T-helper 2 cell treated with Interferon-gamma antibody and Interleukin-4, amounts not matched to agents 5 μg/mL and 100 μg/mL, for 36 hours (primary cell): ENCODE data around the gene AKT2.

Experiments
- DNase-seq: peaks from one replicate; pipeline ENCODE4 v3.0.0; 2021; ENCODE audit warnings: low spot score
- H3K27ac Mint-ChIP-seq: one replicate; pipeline ENCODE4 v1.8.0; 2021; ENCODE audit warnings: mild to moderate bottlenecking, mixed read lengths
- H3K27me3 Mint-ChIP-seq: one replicate; pipeline ENCODE4 v1.8.0; 2021; ENCODE audit warnings: low read depth, mixed read lengths
- H3K36me3 Mint-ChIP-seq: one replicate; pipeline ENCODE4 v1.8.0; 2021; ENCODE audit warnings: low read depth, mixed read lengths
- H3K4me1 Mint-ChIP-seq: one replicate; pipeline ENCODE4 v1.8.0; 2021; ENCODE audit warnings: low read depth, mixed read lengths
- H3K4me3 Mint-ChIP-seq: one replicate; pipeline ENCODE4 v1.8.0; 2022; ENCODE audit warnings: mild to moderate bottlenecking, moderate library complexity, mixed read lengths
- H3K9me3 Mint-ChIP-seq: one replicate; pipeline ENCODE4 v1.8.0; 2021; ENCODE audit warnings: mixed read lengths

Gene AKT2

DNA sequence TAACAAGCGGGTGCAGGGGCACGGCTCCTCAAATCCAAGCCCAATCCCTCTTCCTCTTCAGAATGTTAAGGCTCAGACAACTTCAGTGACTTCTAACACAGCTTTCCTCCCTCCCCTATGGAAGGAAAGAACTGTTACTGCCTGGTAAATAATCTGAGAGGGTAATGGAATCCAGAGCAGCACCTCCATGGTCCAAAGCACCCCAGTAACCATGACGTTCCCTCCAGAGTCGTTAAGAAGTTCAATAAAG lies 969 bp downstream of the AKT2 start:
- H3K4me3 Mint-ChIP-seq: peak overlapping the region; percentile 93
- H3K27ac Mint-ChIP-seq: peak overlapping the region; percentile 95
- DNase-seq: no peak
- H3K4me1 Mint-ChIP-seq: peaks cover 35% of the 10 kb centered on the region
- H3K9me3 Mint-ChIP-seq: no peaks in the 10 kb centered on the region
- no peaks in the 10 kb centered on the region for H3K27me3 Mint-ChIP-seq
- peaks cover 3% of the 10 kb centered on the region for H3K36me3 Mint-ChIP-seq

DNA sequence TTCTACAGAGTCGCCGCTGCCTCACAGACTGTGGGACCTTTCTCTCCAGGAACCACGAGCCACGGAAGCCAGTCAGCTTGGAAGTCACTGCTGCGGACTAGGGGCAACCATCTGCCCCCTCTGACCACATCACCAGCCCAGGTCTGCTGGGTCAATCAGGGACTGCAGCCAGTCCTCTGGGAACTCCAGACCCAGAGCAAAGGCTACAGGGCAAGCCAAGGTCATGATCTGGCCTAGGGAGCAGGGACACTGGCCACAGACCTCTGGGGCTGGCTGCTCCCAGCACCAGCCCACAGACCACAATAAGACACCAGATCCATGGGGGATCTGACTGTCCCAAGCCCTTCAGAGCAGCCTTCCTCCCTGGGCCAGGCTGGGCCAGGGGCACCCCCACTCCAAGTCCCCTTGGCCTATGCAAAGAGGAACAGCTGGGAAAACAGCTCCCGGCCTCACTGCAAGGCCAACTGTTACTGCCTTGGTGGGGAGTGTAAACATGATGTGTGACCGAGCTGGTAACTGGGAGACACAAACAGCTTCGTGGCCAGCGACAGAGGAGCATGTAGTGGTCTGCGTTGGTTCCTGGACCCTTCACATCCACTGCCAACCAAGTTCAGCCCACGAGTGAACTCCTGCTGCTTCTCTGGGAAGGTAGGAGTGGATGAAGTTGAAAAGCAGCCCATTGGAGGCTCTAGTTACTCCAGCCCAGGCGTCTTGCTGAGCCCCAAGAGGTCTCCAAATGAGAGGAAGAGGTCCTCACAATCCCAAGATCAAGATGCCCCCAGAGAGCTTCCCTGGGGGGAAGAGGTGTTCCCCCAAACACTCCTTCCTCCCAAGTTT lies 1.5 kb downstream of the AKT2 start:
- H3K36me3 Mint-ChIP-seq: peaks cover 3% of the 10 kb centered on the region
- H3K4me3 Mint-ChIP-seq: peak overlapping the region; percentile 93
- no peaks in the 10 kb centered on the region for H3K27me3 Mint-ChIP-seq
- no peak for DNase-seq
- peak overlapping the region; percentile 95 for H3K27ac Mint-ChIP-seq
- no peaks in the 10 kb centered on the region for H3K9me3 Mint-ChIP-seq
- H3K4me1 Mint-ChIP-seq: peaks cover 35% of the 10 kb centered on the region

DNA sequence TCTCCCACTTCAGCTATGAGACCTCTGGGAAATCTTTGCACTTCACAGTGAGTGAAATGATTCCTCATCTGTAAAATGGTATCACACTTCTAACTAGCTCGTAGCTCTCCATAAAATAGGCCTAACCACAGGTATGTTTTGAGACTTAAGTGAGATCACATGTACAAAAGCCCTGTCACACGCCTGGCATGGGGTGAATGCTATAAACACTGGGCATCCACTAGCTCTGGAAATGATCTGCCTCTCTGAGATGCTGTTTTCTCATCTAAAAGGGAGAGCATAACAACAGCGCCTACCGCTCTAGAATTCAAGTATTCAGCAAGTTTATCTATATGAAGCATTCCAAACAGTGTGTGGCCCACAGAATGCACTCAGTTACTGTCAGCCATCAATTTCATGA lies 2.2 kb downstream of the AKT2 start:
- peaks cover 37% of the 10 kb centered on the region for H3K4me1 Mint-ChIP-seq
- no peaks in the 10 kb centered on the region for H3K9me3 Mint-ChIP-seq
- DNase-seq: no peak
- H3K27ac Mint-ChIP-seq: peak overlapping the region; percentile 95
- no peaks in the 10 kb centered on the region for H3K27me3 Mint-ChIP-seq
- peaks cover 3% of the 10 kb centered on the region for H3K36me3 Mint-ChIP-seq
- H3K4me3 Mint-ChIP-seq: peak overlapping the region; percentile 93

DNA sequence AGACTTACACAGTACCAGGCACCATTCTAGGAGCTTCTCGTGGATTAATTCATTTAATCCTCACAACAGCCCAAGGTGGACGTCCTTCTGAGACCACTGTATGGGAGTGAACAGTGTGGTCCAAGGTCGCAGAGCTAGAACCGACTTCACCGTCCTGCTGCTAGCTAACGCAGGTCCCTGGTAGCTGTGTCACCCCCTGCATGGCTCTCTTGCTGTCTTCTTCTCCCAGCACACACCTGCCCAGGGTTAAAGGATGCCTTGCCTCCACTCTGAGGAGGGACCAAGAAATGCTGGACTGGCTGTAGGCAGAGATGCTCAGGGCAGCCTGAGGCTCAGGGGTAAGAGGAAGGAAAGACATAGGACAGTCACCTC lies 3.0 kb downstream of the AKT2 start:
- DNase-seq: no peak
- Mint-ChIP-seq H3K27me3 (no peaks in the 10 kb centered on the region), H3K27ac (peak overlapping the region; percentile 45), H3K36me3 (peaks cover 3% of the 10 kb centered on the region), H3K9me3 (no peaks in the 10 kb centered on the region), H3K4me1 (peaks cover 41% of the 10 kb centered on the region), H3K4me3 (no peak overlapping the region)

DNA sequence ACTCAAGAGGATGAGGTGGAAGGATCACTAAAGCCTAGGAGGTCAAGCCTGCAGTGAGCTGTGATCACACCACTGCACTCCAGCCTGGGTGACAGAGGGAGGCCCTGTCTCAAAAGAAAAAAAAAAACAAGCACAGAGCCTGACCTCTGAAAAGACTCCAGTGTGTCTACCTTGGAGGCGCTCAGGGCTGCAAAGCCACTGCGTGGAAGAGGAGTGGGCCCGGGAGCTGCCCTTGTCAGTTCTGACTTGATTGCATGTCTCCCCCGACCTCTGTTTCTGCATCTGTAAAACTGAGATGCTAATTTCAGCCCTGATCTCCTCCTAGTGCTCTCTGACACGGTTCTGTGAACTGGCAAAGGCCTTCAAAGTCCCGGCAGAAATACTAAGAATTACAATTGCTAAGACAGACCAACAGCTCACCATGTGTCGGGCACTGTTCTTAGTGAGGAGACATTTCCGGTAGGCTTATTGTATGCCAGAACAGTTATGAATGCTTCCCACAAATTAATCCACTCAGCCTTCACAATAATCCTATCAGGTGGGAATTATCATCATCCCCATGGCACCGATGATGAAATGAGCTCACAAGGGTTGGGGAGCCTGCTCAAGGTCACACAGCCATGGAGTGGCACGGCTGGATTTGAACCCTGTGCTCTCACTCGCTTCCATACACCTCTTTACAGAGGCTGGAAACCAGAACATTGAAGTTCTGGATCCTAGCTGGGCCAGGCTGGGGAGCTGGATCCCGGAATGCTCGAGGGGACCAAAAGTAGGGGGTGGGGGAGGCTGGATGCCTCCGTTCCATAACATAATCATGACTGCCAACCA lies 3.5 kb downstream of the AKT2 start:
- no peaks in the 10 kb centered on the region for H3K27me3 Mint-ChIP-seq
- no peaks in the 10 kb centered on the region for H3K9me3 Mint-ChIP-seq
- peaks cover 3% of the 10 kb centered on the region for H3K36me3 Mint-ChIP-seq
- no peak overlapping the region for H3K4me3 Mint-ChIP-seq
- no peak for DNase-seq
- no peak overlapping the region for H3K27ac Mint-ChIP-seq
- H3K4me1 Mint-ChIP-seq: peaks cover 37% of the 10 kb centered on the region

DNA sequence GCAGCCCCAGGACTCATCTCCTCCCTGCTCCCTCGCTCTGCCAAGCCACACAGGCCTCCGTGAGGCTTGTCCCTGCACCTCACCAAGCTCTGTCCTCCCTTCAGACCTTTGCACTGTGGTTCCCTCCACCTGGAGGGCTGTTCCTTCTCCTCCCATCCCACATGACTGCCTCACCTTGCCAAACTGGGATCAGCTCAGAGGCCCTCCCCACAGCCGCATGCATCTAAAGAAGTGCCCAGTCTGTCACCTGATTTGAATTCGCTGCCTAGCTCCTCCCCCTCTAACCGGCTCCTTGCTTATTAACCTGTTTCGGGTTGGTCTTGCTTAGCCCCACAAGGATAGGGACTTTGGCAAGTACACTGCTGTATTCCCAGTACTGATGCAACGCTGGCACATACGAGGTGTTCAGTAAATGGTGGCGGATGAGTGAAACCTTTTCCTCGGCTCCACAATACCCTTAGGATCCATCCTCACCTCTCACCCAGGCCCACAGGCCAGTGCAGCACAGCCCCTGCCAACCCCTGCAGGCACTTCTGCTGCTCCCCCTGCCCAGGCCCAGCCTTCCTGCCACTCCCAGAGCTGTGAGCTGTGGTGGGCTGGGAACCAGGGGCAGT lies 4.4 kb downstream of the AKT2 start:
- H3K4me1 Mint-ChIP-seq: peaks cover 34% of the 10 kb centered on the region
- no peak for DNase-seq

DNA sequence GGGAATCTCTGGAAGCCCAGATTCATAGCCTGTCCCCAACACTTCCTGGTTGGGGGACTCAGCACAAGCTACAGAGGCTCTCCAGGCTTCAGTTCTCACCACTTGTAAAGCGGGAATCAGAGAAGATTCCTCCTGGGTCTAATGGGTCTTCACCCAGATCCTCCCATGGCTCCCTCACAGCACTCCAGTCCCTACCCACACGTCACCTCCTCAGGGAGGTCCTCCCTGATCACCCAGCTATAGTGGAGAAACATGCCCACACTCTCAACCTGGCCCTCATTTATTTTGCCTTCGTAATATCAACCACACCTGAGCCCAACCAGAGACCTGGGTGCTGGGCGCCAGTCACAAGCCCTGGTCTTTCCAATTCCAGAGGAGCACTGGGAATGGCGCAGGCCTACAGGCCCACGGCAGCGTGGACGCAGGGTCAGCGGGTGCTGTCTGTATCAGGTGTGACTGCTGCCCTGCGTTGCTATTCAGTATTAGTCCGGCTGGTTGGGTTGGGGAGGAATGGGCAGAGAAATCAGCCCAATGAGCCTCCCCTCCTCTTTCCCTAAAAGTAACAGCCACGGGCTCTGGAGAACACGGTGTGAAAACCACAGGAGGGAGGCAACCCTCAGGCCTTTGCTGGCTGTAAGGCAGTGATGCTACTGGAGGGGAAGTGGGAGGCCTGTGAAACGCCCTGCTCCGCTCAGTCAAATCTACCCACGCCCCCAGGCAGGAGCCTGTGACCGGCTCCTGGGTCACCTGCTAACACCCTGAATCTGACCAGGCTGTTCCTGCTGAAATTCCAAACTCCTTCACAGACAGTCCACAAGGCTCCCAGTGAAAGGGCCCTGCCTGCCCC lies 5.2 kb downstream of the AKT2 start:
- Mint-ChIP-seq H3K9me3 (no peaks in the 10 kb centered on the region), H3K4me3 (peak overlapping the region; percentile 43), H3K27me3 (no peaks in the 10 kb centered on the region), H3K36me3 (peaks cover 3% of the 10 kb centered on the region), H3K4me1 (peaks cover 35% of the 10 kb centered on the region), H3K27ac (peak overlapping the region; percentile 52)
- no peak for DNase-seq

More for the DNA sequence above, 4.4 kb downstream of the AKT2 start:
- Mint-ChIP-seq H3K36me3 (peaks cover 3% of the 10 kb centered on the region), H3K9me3 (no peaks in the 10 kb centered on the region), H3K27ac (no peak overlapping the region), H3K4me3 (peak overlapping the region; percentile 43), H3K27me3 (no peaks in the 10 kb centered on the region)

DNA sequence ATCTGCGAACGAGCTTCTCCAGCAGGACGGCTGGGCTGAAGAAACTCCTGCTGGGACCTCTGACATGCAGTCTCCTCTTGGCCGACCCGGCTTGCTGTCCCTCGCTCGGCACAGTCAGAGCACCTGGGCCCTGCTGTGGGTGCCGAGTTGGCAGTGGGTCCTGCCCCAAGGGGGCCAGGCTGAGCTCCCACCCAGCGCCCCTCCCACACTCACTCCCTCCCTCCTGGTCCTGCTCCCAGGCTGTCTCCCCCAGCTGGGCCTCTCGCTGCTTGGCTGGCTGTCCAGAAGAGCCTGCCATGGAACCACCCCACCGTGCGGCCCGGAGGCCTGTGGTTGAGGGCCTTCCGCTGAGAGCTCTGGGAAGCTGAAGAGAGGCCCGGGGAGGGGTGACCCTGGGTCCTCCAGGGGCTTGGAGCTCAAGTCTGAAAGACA lies 6.0 kb downstream of the AKT2 start:
- DNase-seq: no peak
- Mint-ChIP-seq H3K4me3 (no peak overlapping the region), H3K27ac (no peak overlapping the region), H3K9me3 (no peaks in the 10 kb centered on the region), H3K4me1 (peaks cover 40% of the 10 kb centered on the region), H3K27me3 (no peaks in the 10 kb centered on the region), H3K36me3 (peaks cover 2% of the 10 kb centered on the region)

DNA sequence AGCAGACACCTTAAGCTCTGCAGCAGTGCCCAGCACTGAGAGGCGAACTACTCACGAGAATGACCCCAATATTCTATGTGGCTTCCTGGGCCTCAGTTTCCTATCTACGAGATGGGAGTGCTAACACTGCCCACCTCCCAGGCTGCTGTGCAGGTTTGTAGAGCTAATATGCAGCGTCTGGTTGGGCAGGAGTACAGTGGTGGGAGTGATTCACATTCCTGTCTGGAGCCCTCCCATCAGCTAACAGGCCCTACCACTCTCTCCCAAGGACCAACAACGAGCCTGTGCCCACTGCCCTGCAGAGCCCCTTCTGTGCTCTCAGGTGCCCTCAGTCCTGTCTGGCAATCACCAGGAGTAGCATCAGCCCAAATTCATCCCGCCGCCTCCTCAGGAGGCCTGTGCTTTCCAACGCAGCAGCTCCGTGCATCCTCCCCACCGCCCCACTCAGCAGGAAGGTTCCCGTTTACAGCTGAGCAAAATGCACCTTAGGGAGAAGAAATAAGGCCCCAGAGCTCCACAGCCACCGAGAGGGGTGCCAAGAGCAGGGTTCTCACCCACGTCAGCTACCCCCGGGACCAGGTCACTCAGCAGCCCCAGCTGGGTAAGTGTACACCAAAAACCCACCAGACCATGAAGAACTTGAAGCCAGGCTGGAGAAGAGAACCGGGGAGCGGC lies 6.6 kb downstream of the AKT2 start:
- Mint-ChIP-seq H3K4me1 (peaks cover 40% of the 10 kb centered on the region), H3K27ac (no peak overlapping the region), H3K4me3 (no peak overlapping the region), H3K9me3 (no peaks in the 10 kb centered on the region), H3K36me3 (peaks cover 2% of the 10 kb centered on the region), H3K27me3 (no peaks in the 10 kb centered on the region)
- DNase-seq: no peak

DNA sequence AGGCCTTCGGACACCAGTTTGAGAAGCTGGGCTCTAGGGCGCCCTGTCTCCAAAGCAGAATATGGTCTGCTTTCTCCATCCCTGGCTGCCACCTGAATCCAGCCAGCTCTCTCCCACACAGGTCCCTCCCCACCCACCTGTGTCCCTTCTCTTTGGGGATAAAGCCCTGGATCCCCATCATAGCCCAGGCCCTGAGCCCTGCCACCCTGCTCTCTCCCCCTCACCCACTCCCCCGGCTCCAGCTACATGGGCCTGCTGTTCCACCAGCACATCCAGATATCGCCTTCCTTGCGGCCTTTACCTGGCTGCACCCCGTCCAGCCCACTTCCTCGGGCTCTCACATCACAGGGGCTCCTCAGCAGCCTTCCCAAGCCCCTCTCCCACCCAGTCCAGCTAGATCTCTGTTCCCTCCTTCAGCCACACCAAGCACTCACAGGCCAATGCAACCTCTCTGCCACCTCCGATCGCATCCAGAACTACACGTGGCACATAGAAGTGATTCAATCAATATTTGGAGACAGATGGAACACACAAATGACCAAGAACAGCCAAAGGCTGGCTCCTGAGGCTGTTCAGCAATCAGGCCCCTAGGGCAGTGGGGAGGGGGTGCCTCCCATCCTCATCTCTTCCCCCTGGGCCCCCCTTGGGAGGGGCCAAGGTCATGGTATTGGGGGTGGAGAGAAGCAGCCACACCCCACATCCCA lies 7.6 kb downstream of the AKT2 start:
- Mint-ChIP-seq H3K4me3 (no peak overlapping the region), H3K27ac (peak overlapping the region; percentile 16)

DNA sequence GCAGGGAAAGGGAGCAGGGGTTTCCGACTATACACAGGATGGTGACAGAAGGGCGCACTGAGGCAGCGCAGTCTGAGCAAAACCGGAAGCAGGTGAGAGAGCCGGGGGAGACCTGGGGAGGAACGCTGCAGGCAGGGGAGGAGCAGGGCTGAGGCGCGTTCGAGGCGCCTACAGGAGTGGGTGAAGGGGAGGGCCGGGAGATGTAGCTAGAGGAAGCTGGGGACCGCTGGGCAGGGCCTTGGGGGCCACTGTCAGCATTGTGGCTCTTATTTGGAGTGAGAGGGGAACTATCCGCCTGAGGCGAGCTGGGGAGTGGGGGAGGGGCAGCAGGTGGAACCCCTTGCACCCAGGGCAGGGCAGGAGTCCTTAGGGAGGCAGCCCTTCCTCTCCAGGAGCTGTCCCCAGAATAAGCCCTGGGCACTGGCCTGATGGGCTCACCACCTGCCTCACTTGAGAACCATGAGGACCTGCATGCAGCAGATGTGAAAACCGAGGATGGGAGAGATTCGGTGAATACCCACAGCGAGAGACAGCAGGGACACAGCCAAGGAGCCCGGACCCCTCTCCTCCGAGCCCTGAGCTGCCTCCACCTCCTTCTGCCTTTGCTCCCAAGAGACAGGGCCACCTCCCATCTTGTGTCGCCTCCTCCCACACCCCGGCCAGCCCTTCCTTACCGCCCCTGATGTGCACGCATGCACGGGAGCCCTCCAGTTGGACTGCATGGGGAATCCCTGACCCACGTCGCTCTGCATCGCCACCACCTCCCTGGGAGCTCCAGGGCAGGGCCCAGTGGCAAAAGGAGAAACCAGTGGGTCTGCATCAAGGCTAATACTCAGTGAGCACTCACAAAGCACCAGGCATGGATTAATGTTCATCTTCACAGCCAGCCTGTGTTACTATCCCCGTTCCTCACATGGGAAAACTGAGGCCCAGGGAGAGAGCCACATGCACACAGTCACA lies 10.3 kb downstream of the AKT2 start:
- Mint-ChIP-seq H3K27me3 (no peaks in the 10 kb centered on the region), H3K27ac (peak overlapping the region; percentile 63), H3K36me3 (no peaks in the 10 kb centered on the region), H3K4me1 (peaks cover 25% of the 10 kb centered on the region), H3K4me3 (peak overlapping the region; percentile 62), H3K9me3 (no peaks in the 10 kb centered on the region)
- peak; percentile 5 for DNase-seq

More for the DNA sequence above, 7.6 kb downstream of the AKT2 start:
- Mint-ChIP-seq H3K9me3 (no peaks in the 10 kb centered on the region), H3K27me3 (no peaks in the 10 kb centered on the region), H3K4me1 (peaks cover 32% of the 10 kb centered on the region), H3K36me3 (peaks cover 2% of the 10 kb centered on the region)
- no peak for DNase-seq
